Neural crest cell (in vitro differentiated cells): ENCODE results near the gene STX19. TPM values are rescaled to one million over a fixed set of nuclear protein-coding genes. Genes with fewer than 3 reads are reported as not detected.

ENCODE experiments used
- DNase-seq: peaks from one replicate; pipeline ENCODE4 v3.0.0; 2021; ENCODE audit warnings: low read depth, mixed read lengths, low spot score
- H3K27ac Mint-ChIP-seq: one replicate; pipeline ENCODE4 v1.8.0; 2021; ENCODE audit warnings: mild to moderate bottlenecking, mixed read lengths; ENCODE audit not compliant: unreplicated experiment
- H3K27me3 Mint-ChIP-seq: 2 replicates; pipeline ENCODE4 v1.8.0; 2021; ENCODE audit warnings: low read depth, mild to moderate bottlenecking, mixed read lengths
- H3K36me3 Mint-ChIP-seq: 2 replicates; pipeline ENCODE4 v1.8.0; 2021; ENCODE audit warnings: low read depth, mild to moderate bottlenecking, mixed read lengths
- H3K4me1 Mint-ChIP-seq: 2 replicates; pipeline ENCODE4 v1.8.0; 2021; ENCODE audit warnings: mixed read lengths
- H3K4me3 Mint-ChIP-seq: one replicate; pipeline ENCODE4 v1.8.0; 2021; ENCODE audit warnings: mild to moderate bottlenecking, mixed read lengths
- H3K9me3 Mint-ChIP-seq: 2 replicates; pipeline ENCODE4 v1.8.0; 2021; ENCODE audit warnings: mixed read lengths
- total RNA-seq: library from RNA; stranded (reverse); gene quantifications from 2 replicates; pipeline ENCODE4 v1.2.1, GENCODE V29; 2021
- TF ChIP-seq, protein P1 (sequence below): fragments of 200-600 bp; sonication (generic); conservative IDR thresholded peaks from 2 replicates; pipeline ENCODE4 v1.5.0; 2021; ENCODE audit warnings: antibody characterized with exemption, mild to moderate bottlenecking

The STX19 gene
- total RNA-seq, 1 donor from 2014 or later: not detected

DNA sequence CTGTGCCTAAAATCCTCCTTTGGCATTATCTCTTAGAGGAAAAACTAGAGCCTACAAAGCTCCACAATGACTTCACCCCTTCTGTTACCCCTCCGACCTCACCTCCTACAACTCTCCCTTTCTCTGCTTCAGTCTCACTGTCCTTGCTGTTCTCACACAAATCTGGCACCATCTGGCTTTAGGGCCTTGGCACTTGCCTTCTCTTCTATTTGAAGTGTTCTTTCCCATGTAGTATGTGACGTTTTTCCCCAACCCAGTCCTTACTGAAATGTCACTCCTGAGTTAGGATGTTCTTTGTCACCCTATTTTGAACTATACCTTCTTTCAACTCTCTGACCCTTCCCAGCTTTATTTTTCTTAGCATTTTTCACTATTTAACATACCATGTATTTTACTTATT is 8.7 kb downstream of the STX19 start:
- TF ChIP-seq, protein P1, sequence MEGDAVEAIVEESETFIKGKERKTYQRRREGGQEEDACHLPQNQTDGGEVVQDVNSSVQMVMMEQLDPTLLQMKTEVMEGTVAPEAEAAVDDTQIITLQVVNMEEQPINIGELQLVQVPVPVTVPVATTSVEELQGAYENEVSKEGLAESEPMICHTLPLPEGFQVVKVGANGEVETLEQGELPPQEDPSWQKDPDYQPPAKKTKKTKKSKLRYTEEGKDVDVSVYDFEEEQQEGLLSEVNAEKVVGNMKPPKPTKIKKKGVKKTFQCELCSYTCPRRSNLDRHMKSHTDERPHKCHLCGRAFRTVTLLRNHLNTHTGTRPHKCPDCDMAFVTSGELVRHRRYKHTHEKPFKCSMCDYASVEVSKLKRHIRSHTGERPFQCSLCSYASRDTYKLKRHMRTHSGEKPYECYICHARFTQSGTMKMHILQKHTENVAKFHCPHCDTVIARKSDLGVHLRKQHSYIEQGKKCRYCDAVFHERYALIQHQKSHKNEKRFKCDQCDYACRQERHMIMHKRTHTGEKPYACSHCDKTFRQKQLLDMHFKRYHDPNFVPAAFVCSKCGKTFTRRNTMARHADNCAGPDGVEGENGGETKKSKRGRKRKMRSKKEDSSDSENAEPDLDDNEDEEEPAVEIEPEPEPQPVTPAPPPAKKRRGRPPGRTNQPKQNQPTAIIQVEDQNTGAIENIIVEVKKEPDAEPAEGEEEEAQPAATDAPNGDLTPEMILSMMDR: no peak
- Mint-ChIP-seq H3K27ac (no peak overlapping the region), H3K4me1 (no peaks in the 10 kb centered on the region), H3K27me3 (no peaks in the 10 kb centered on the region), H3K4me3 (no peak overlapping the region), H3K36me3 (peaks cover 5% of the 10 kb centered on the region), H3K9me3 (no peaks in the 10 kb centered on the region)
- no peak for DNase-seq

DNA sequence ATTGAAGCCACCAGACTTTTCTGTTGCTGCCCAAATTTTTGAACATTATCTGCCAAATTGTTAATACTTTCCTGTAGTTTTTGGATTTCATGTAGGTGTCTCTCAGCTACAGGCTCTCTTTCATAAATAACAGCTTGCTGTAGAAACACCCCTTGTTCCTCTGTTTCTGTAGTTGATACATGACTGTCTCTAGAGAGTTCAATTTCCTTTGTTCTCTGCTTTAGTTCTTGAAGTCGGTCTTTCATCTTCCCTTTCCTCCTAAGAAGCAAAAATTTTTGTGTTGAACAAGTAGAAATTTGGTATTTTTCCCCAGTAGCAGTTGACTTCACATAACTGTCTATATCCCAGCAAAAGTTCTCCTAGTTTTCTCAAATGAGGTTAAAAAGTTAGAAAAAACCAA is 13.4 kb downstream of the STX19 start:
- Mint-ChIP-seq H3K4me3 (no peak overlapping the region), H3K27ac (no peak overlapping the region), H3K36me3 (peaks cover 5% of the 10 kb centered on the region), H3K27me3 (no peaks in the 10 kb centered on the region), H3K9me3 (no peaks in the 10 kb centered on the region), H3K4me1 (no peaks in the 10 kb centered on the region)
- no peak for DNase-seq
- TF ChIP-seq, protein P1: no peak

- H3K4me3 Mint-ChIP-seq: no peak overlapping the region
- TF ChIP-seq, protein P1: no peak
- H3K27ac Mint-ChIP-seq: no peak overlapping the region
- H3K9me3 Mint-ChIP-seq: no peaks in the 10 kb centered on the region
- peaks cover 3% of the 10 kb centered on the region for H3K36me3 Mint-ChIP-seq
- H3K4me1 Mint-ChIP-seq: no peaks in the 10 kb centered on the region
- no peaks in the 10 kb centered on the region for H3K27me3 Mint-ChIP-seq
- DNase-seq: no peak
Observed at GRCh38 chr3:94012185-94012584, 16.2 kb downstream of the STX19 start.

DNA sequence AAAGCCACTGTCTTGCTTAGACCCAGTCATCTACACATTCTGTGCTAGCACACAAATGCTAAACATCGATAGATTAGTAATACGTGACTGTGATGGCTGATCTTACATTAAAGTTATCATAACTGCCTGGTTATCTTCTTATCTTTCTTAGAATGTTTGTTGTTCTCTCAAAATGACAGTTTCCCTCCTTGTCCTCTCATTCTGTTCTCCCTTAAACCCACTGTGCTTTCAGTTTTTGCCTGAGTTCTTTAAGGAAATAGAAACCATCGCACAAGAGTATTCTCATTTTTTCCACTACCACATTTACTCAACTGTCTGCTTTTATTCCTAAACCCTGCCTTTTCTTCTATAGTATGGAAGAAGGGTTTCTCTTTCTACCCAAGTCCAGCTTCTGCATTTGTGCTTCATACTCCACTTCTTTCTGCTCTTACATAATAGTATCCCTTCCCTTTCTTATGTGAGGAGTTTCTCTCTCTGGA is 17.1 kb downstream of the STX19 start:
- Mint-ChIP-seq H3K36me3 (peaks cover 7% of the 10 kb centered on the region), H3K27ac (no peak overlapping the region), H3K4me1 (no peaks in the 10 kb centered on the region), H3K4me3 (no peak overlapping the region), H3K9me3 (no peaks in the 10 kb centered on the region), H3K27me3 (no peaks in the 10 kb centered on the region)
- DNase-seq: no peak
- TF ChIP-seq, protein P1: no peak

GRCh38 chr3:94009608-94010007 is 18.8 kb downstream of the STX19 start:
- no peak for DNase-seq
- H3K36me3 Mint-ChIP-seq: peaks cover 7% of the 10 kb centered on the region
- no peak overlapping the region for H3K27ac Mint-ChIP-seq

More at GRCh38 chr3:94009608-94010007, 18.8 kb downstream of the STX19 start:
- Mint-ChIP-seq H3K27me3 (no peaks in the 10 kb centered on the region), H3K9me3 (no peaks in the 10 kb centered on the region), H3K4me1 (no peaks in the 10 kb centered on the region), H3K4me3 (no peak overlapping the region)
- TF ChIP-seq, protein P1: no peak
